HFF-Myc (cell line): ENCODE data around the gene STAP2.
A peak's percentile ranks its signal among the peaks of the same experiment; 100 is the strongest.

Experiments used
- DNase-seq: peaks from one replicate; pipeline ENCODE4 v3.0.0-alpha.2; 2011; ENCODE audit warnings: low read depth; ENCODE audit errors: extremely low read depth
- H3K4me3 ChIP-seq: replicated peaks from 2 replicates; pipeline ENCODE4 v1.5.1; 2011; ENCODE audit warnings: low read depth, mild to moderate bottlenecking, control low read depth, low read length
- TF ChIP-seq, protein P1 (sequence below): IDR thresholded peaks from 2 replicates; pipeline ENCODE4 v1.5.1; 2012; ENCODE audit warnings: mild to moderate bottlenecking, low read depth, low read length, control low read depth; ENCODE audit errors: missing control alignments

The STAP2 gene, protein sequence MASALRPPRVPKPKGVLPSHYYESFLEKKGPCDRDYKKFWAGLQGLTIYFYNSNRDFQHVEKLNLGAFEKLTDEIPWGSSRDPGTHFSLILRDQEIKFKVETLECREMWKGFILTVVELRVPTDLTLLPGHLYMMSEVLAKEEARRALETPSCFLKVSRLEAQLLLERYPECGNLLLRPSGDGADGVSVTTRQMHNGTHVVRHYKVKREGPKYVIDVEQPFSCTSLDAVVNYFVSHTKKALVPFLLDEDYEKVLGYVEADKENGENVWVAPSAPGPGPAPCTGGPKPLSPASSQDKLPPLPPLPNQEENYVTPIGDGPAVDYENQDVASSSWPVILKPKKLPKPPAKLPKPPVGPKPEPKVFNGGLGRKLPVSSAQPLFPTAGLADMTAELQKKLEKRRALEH

DNA sequence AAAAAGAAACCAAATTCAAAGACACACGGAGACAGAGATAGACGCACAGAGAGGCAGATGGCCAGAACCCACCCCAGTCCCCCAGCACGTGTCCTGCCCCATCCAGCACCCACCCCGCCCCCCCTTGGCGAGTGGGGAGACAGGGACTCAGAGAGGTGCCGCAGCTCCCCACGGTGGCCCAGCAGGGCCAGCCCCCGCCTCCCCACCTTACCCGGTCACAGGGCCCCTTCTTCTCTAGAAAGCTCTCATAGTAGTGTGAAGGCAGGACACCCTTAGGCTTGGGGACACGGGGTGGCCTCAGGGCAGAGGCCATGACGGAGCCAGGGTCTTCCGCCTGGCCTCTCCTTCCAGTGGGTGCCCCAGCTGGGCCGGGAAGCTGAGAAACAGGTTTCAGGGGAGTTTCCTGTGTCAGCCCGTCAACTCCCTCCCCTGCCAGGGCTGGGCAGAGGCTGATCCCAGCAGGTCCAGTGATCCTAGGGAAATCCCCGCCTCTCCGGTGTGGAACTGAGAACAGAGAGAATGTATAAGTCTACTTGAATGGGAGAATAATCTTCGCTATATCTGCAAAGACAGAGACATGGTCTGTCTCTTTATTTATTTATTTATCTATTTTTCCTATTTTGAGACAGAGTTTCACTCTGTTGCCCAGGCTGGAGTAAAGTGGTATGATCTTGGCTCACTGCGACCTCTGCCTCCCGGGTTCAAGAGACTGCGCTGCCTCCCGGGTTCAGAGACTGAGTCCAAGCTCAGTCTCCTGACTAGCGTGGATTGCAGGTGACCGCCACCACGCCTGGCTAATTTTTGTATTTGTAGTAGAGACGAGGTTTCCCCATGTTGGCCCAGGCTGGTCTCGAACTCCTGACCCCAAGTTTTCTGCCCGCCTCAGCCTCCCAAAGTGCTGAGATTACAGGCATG is at the start of gene STAP2:
Gene STAP2 (minus strand): TSS at position 387 of the 915 bp plus-strand sequence. CDS start 74 bp downstream, at position 313.
- TF ChIP-seq, protein P1, sequence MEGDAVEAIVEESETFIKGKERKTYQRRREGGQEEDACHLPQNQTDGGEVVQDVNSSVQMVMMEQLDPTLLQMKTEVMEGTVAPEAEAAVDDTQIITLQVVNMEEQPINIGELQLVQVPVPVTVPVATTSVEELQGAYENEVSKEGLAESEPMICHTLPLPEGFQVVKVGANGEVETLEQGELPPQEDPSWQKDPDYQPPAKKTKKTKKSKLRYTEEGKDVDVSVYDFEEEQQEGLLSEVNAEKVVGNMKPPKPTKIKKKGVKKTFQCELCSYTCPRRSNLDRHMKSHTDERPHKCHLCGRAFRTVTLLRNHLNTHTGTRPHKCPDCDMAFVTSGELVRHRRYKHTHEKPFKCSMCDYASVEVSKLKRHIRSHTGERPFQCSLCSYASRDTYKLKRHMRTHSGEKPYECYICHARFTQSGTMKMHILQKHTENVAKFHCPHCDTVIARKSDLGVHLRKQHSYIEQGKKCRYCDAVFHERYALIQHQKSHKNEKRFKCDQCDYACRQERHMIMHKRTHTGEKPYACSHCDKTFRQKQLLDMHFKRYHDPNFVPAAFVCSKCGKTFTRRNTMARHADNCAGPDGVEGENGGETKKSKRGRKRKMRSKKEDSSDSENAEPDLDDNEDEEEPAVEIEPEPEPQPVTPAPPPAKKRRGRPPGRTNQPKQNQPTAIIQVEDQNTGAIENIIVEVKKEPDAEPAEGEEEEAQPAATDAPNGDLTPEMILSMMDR = no peak
- no peak for DNase-seq
- H3K4me3 ChIP-seq = peak within 1 kb of the TSS; percentile 38

DNA sequence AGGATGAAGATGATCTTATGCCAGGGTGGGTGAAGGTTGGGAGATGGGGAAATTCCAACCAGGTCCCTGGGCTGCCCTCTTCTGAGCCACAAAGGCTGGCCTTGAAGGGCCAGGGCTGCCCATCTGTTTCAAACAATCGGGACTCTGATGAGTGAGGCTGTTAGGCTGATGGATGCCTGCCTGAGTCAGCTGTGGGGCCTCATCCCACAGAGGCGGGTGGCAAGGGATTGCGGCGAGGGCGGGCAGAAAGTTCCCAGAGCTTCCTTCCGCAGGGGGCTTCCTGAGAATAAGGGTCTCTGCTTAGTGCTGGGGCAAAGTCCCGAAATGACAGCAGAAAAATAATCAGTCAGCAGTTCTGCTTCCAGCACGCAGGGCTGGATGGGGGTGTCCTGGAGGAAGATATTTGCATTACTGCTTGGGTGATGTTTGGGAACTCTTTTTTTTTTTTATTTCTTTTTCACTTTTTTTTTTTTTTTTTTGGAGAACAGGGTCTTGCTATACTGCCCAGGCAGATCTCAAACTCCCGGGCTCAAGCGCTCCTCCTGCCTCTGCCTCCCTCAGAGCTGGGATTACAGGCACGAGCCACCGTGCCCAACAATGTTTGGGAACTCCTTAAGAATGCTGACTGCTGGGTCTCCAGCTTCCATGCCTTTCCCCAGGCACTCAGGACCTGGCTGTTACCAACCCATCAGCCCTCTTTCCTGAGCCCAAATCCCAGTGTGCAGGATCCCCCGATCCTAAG is 47.6 kb upstream of the STAP2 start:
- no peak for DNase-seq
- no peak overlapping the region for H3K4me3 ChIP-seq
- TF ChIP-seq, protein P1 = no peak

DNA sequence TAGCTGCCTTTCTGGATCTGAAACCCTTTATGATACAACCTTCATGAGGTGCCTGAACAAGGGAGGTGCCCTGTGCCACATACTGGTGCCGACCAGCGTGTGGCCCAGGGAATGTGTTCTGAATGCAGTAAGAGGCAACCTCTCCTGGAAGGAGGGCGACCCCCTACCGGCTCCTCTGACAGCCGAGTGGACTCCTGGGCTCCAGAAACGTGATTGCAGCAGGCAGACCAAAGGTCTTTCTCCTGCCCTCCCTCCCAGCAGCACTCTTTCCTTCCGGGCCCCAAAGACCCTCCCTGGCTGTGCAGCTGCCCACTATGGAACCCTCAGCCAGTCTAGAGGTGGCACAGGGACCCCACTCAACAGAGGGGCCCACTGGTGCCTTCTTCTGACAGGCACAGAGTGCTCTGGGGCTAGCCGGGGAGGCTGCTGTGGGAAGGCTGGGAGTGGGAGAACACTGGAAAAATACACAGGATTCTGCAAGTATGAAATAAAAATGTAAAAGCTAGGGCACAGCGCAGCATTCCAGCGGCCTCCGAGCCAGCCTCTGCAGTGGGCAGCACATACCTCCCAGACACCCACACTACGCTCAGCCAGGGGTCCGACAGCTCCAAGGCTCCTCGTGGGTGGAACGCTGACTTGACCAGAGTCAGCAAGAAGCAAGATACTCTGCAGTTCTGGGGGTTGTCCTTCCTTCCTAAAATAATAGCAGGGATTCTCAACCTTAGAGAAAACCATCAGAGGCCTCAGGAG is 46.8 kb upstream of the STAP2 start:
- TF ChIP-seq, protein P1 = no peak

DNA sequence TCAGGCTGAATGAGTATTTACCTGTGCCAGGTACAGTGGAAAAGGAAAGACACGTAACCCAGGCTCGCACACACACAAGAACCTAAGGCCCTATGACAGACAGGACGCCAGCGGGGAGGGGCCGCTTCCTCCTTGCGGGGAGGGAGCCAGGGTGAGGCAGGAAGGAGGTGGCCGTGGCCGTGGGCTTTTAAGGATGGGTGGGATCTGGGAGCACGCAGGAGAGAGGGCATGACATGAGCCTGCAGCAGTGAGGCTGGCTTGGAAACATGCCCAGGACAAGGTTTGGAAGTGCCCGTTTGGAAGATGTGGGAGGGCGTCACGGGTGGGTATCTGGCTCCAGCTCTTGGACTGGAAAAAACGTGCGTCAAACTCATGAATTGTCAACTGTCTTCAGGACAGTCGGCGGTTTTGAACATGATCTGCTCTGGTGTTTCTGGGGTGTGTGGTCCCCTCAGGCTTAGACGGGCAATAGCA is 41.7 kb upstream of the STAP2 start:
- TF ChIP-seq, protein P1 = no peak
- no peak for DNase-seq
- no peak overlapping the region for H3K4me3 ChIP-seq

More for the DNA sequence above, 46.8 kb upstream of the STAP2 start:
- DNase-seq = no peak
- H3K4me3 ChIP-seq = no peak overlapping the region

DNA sequence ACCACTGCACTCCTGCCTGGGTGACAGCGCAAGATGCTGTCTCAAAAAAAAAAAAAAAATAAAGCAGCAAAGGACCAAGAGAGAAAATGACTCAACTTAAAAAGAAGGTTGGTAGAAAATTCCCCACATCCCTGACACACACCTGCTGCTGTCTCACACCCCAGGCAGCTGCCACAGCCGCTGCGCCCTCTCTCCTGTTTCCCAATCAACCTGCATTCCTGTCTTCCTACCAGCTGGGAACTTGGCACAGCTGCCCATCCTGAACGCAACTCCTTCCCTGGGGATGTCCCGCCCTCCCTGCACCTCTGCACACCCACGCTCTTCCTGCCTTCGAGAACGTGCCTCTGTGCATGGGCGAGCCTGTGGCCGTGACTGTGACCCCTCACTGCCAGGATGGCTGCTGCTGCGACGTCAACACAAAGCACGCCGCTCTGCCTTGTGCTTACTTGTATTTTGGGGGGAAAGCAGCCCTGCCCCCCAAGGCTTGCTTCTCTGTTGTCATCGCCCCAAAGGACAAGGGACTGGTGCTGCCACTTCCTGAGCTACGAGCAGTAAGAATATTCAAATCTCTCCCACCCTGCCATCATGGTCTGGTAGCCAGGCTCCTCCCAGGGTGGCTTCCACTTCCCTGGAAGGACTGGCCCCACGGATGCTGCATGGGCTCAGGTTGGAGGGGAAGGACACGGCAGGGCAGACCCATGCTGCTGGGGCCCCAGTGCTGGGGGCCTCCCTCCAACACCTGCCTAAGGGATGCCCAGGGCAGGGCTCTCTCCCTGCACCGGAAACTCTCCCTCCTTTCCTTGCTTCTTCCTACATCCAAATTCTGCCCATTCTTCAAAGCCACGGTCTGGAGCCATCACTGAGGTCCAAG is 41.0 kb upstream of the STAP2 start:
- DNase-seq = no peak
- H3K4me3 ChIP-seq = no peak overlapping the region
- TF ChIP-seq, protein P1 = no peak
